H1 (cell line): Measurements from ENCODE around the gene AASDH. TPM values are rescaled to one million over a fixed set of nuclear protein-coding genes. Genes with fewer than 3 reads are reported as not detected.

ENCODE experiments used
- CTCF ChIA-PET: fragments of 300-600 bp; sonication (Branson Sonifier 250); formaldehyde crosslinking; loops from one replicate; lab custom pipeline; 2021; ENCODE audit not compliant: partially characterized antibody; lab: Charles Lee
- POLR2A ChIA-PET: fragments of 300-600 bp; sonication (Branson Sonifier 250); formaldehyde crosslinking; loops from one replicate; lab custom pipeline; 2021; ENCODE audit warnings: inconsistent platforms; ENCODE audit not compliant: partially characterized antibody; lab: Charles Lee
- DNase-seq, 2 experiments: peaks; one replicate each; pipeline versions ENCODE4 v3.0.0 to v3.0.0-alpha.2; 2010 to 2022; ENCODE audit warnings: low spot score in 2 of 2, low read depth in 1 of 2, mixed read lengths in 1 of 2
- FAIRE-seq: peaks from 2 replicates; lab custom pipeline; 2011; peaks lifted over from hg19 to GRCh38; lab: Jason Lieb, UNC
- H2AFZ ChIP-seq: 2 replicates; pipeline ENCODE4 v1.8.1; 2012; ENCODE audit warnings: low read length, inconsistent platforms
- H2AK5ac ChIP-seq: 2 replicates; pipeline ENCODE4 v1.6.1; 2013; ENCODE audit warnings: low read depth, low read length
- H2BK120ac ChIP-seq: replicated peaks from 2 replicates; pipeline ENCODE3; 2013; ENCODE audit warnings: low read depth, low read length, inconsistent platforms
- H2BK12ac ChIP-seq: 2 replicates; pipeline ENCODE4 v1.6.1; 2013; ENCODE audit warnings: low read depth, low read length
- H2BK15ac ChIP-seq: 2 replicates; pipeline ENCODE4 v1.6.1; 2013; ENCODE audit warnings: low read length
- H2BK20ac ChIP-seq: 2 replicates; pipeline ENCODE4 v1.6.1; 2013; ENCODE audit warnings: low read length
- H2BK5ac ChIP-seq: 2 replicates; pipeline ENCODE4 v1.6.1; 2013; ENCODE audit warnings: low read depth, low read length
- H3K14ac ChIP-seq: 2 replicates; pipeline ENCODE4 v1.6.1; 2013; ENCODE audit warnings: inconsistent platforms; ENCODE audit not compliant: insufficient read length
- H3K18ac ChIP-seq: 2 replicates; pipeline ENCODE4 v1.6.1; 2013; ENCODE audit warnings: low read length; ENCODE audit errors: extremely low read depth
- H3K23ac ChIP-seq: 2 replicates; pipeline ENCODE4 v1.6.1; 2013; ENCODE audit warnings: inconsistent platforms; ENCODE audit not compliant: insufficient read length
- H3K23me2 ChIP-seq: 2 replicates; pipeline ENCODE4 v1.6.1; 2013; ENCODE audit warnings: low read depth, low read length
- H3K27ac ChIP-seq: 2 replicates; pipeline ENCODE4 v1.6.1; 2011; ENCODE audit warnings: low read depth, low read length, inconsistent platforms
- H3K27me3 ChIP-seq, 4 experiments: replicated peaks in 1 of 4; 1 replicate in 1 of 4; 2 replicates in 3 of 4; pipeline versions ENCODE4 v1.6.1 to v1.8.1; 2011 to 2013; ENCODE audit warnings: low read length in 3 of 4, mild to moderate bottlenecking in 3 of 4, inconsistent platforms in 2 of 4, mixed read lengths in 2 of 4, moderate library complexity in 1 of 4; ENCODE audit not compliant: control insufficient read depth in 3 of 4, insufficient read depth in 3 of 4; ENCODE audit errors: extremely low read depth in 1 of 4
- H3K36me3 ChIP-seq, 4 experiments: 2 replicates each; pipeline versions ENCODE4 v1.6.1 to v1.8.1; 2011 to 2013; ENCODE audit warnings: mild to moderate bottlenecking in 4 of 4, low read length in 3 of 4, moderate library complexity in 2 of 4, control low read depth in 1 of 4, inconsistent platforms in 1 of 4; ENCODE audit not compliant: insufficient read depth in 4 of 4, control insufficient read depth in 2 of 4
- H3K4ac ChIP-seq: replicated peaks from 2 replicates; pipeline ENCODE3; 2013; ENCODE audit warnings: low read length, low read depth, mixed read lengths, inconsistent platforms; ENCODE audit not compliant: insufficient read length
- H3K4me1 ChIP-seq, 4 experiments: replicated peaks in 1 of 4; 1 replicate in 1 of 4; 2 replicates in 3 of 4; pipeline versions ENCODE4 v1.6.1 to v1.8.1; 2011 to 2013; ENCODE audit warnings: low read length in 3 of 4, inconsistent platforms in 2 of 4, mixed read lengths in 1 of 4; ENCODE audit not compliant: insufficient read depth in 4 of 4, control insufficient read depth in 3 of 4
- H3K4me2 ChIP-seq, 2 experiments: 2 replicates each; pipeline versions ENCODE4 v1.6.1 to v1.8.1; 2011 to 2013; ENCODE audit warnings: low read depth in 2 of 2, low read length in 2 of 2, control low read depth in 1 of 2, inconsistent platforms in 1 of 2, mild to moderate bottlenecking in 1 of 2; ENCODE audit not compliant: insufficient read depth in 1 of 2
- H3K4me3 ChIP-seq, 4 experiments: fragments of 200-600, 300-600 bp in 1 of 4; sonication (generic), shearing (Covaris generic), sonication (Bioruptor Twin) in 1 of 4; 2 replicates each; pipeline versions ENCODE4 v1.5.1 to v1.8.1; 2011 to 2016; ENCODE audit warnings: low read length in 4 of 4, low read depth in 3 of 4, control low read depth in 2 of 4, inconsistent platforms in 2 of 4, mild to moderate bottlenecking in 2 of 4, mixed read lengths in 1 of 4, moderate library complexity in 1 of 4; ENCODE audit not compliant: insufficient read depth in 2 of 4; ENCODE audit errors: extremely low read depth in 1 of 4
- H3K56ac ChIP-seq: replicated peaks from 2 replicates; pipeline ENCODE3; 2013; ENCODE audit warnings: low read depth, mild to moderate bottlenecking, mixed read lengths, low read length, inconsistent platforms; ENCODE audit not compliant: insufficient read length
- H3K79me1 ChIP-seq: 2 replicates; pipeline ENCODE4 v1.6.1; 2013; ENCODE audit warnings: low read depth, low read length, control low read depth
- H3K79me2 ChIP-seq, 2 experiments: 2 replicates each; pipeline versions ENCODE4 v1.6.1 to v1.8.1; 2012 to 2013; ENCODE audit warnings: low read length in 2 of 2, mild to moderate bottlenecking in 2 of 2, inconsistent platforms in 1 of 2; ENCODE audit not compliant: insufficient read depth in 2 of 2, control insufficient read depth in 1 of 2
- H3K9ac ChIP-seq, 4 experiments: replicated peaks in 1 of 4; 1 replicate in 1 of 4; 2 replicates in 3 of 4; pipeline versions ENCODE4 v1.6.1 to v1.8.1; 2011 to 2013; ENCODE audit warnings: low read depth in 3 of 4, low read length in 3 of 4, control low read depth in 2 of 4, mild to moderate bottlenecking in 2 of 4, moderate library complexity in 2 of 4, inconsistent platforms in 1 of 4; ENCODE audit errors: extremely low read depth in 1 of 4
- H3K9me3 ChIP-seq, 2 experiments: 2 replicates each; pipeline versions ENCODE4 v1.6.1 to v1.8.1; 2012 to 2013; ENCODE audit warnings: mild to moderate bottlenecking in 2 of 2, moderate library complexity in 2 of 2, control low read depth in 1 of 2, inconsistent platforms in 1 of 2, low read depth in 1 of 2, low read length in 1 of 2, mixed read lengths in 1 of 2; ENCODE audit not compliant: insufficient read depth in 2 of 2
- H4K20me1 ChIP-seq, 2 experiments: replicated peaks in 1 of 2; 2 replicates each; pipeline versions ENCODE3 to v1.8.1; 2011 to 2013; ENCODE audit warnings: inconsistent platforms in 2 of 2, low read length in 2 of 2, mild to moderate bottlenecking in 1 of 2; ENCODE audit not compliant: insufficient read depth in 2 of 2, control insufficient read depth in 1 of 2
- H4K5ac ChIP-seq: 2 replicates; pipeline ENCODE4 v1.6.1; 2013; ENCODE audit warnings: low read length, low read depth, mixed read lengths, inconsistent platforms; ENCODE audit not compliant: insufficient read length
- H4K8ac ChIP-seq: 2 replicates; pipeline ENCODE4 v1.8.0; 2013; ENCODE audit warnings: mild to moderate bottlenecking, moderate library complexity, low read length, inconsistent platforms; ENCODE audit not compliant: insufficient read depth; ENCODE audit errors: extremely low read depth
- H4K91ac ChIP-seq: replicated peaks from 2 replicates; pipeline ENCODE3; 2013; ENCODE audit warnings: low read length, mixed read lengths, inconsistent platforms; ENCODE audit not compliant: insufficient read length
- CTCF ChIP-seq, 3 experiments: IDR thresholded peaks; 1 replicate in 2 of 3; 2 replicates in 1 of 3; pipeline versions ENCODE4 v1.5.1 to v1.6.1; 2011; ENCODE audit warnings: low read length in 3 of 3, mild to moderate bottlenecking in 3 of 3, inconsistent platforms in 2 of 3, low read depth in 1 of 3, moderate library complexity in 1 of 3; ENCODE audit not compliant: insufficient read depth in 1 of 3; ENCODE audit errors: control extremely low read depth in 1 of 3
- E2F6 ChIP-seq: IDR thresholded peaks from 2 replicates; pipeline ENCODE4 v1.6.1; 2012; ENCODE audit warnings: inconsistent platforms
- MAFK ChIP-seq: IDR thresholded peaks from 2 replicates; pipeline ENCODE4 v1.6.1; 2012; ENCODE audit warnings: low read depth, mild to moderate bottlenecking, improper control_type of control experiment, low read length
- RAD21 ChIP-seq, 2 experiments: IDR thresholded peaks in 1 of 2; conservative IDR thresholded peaks in 1 of 2; 2 replicates each; pipeline ENCODE4 v1.6.1; 2011; ENCODE audit warnings: low read depth in 2 of 2, low read length in 2 of 2, improper control_type of control experiment in 1 of 2, inconsistent platforms in 1 of 2, mild to moderate bottlenecking in 1 of 2, moderate library complexity in 1 of 2
- WGBS, 2 experiments: shearing (Covaris generic) in 1 of 2; methylation state at CpG; one replicate each; pipeline versions ENCODE4 v1.1.6 to v1.1.7; 2013 to 2015; ENCODE audit warnings: low lambda C conversion rate in 2 of 2, mixed read lengths in 2 of 2, inconsistent platforms in 1 of 2, low coverage in 1 of 2, missing lambda C conversion rate in 1 of 2; ENCODE audit not compliant: insufficient replicate concordance in 2 of 2, insufficient coverage in 1 of 2, insufficient read length in 1 of 2; ENCODE audit errors: extremely low coverage in 1 of 2, missing lambda C conversion rate in 1 of 2; 5-methylcytosine and 5-hydroxymethylcytosine counted together
- polyA plus RNA-seq, 7 experiments: library from polyadenylated mRNA; depleted of rRNA in 3 of 7; stranded (reverse) in 5 of 7; unstranded in 2 of 7; fragments of >200 nt in 5 of 7; fragments of 200-250 nt in 2 of 7; gene quantifications; 1 replicate in 5 of 7; 2 replicates in 1 of 7; 4 replicates in 1 of 7; pipeline versions ENCODE4 v1.2.1 to v1.2.3, GENCODE V29; 2011 to 2013; ENCODE audit warnings: missing spikeins in 2 of 7, mixed read lengths in 2 of 7
- total RNA-seq: library from RNA; stranded (reverse); fragmentation: NEBNext Ultra II Directional; extraction: Animal tissue kit (Norgen Biotek cat#: 25700); gene quantifications from 2 replicates; pipeline ENCODE4 v1.2.1, GENCODE V29; 2021

The AASDH gene
- total and polyA plus RNA-seq, 2 of the 8 experiments (the other 6 are each of a cell fraction or from before 2014, with no cell fraction given), result 8.0 to 10.9 TPM

GRCh38 chr4:56301181-56301996 is 85.9 kb downstream of the AASDH start:
- TF ChIP-seq E2F6 (no peak), RAD21 (IDR thresholded peaks at IDR 0.05 in 1 of 2, conservative IDR thresholded peaks at IDR 0.05 in 1 of 2; ENCODE audit: low read depth in 2 of 2, low read length in 2 of 2) (peak; percentile 98 to 99), CTCF (IDR thresholded peaks at IDR 0.05; ENCODE audit: control extremely low read depth in 1 of 3, insufficient read depth in 1 of 3, low read depth in 1 of 3, low read length in 3 of 3) (peak; percentile 88 to 95 (median 89)), MAFK (peak; percentile 36; the same call in 1 of the 2 replicates)
- TF ChIP-seq, all 59 proteins: peak for 3
- no peaks in the 10 kb centered on the region for H4K20me1 ChIP-seq
- H3K14ac ChIP-seq, result no peak overlapping the region
- WGBS, 2 experiments, result 54% methylated on average over 10 of the region's 10 CpGs; no CpG with 5 or more reads in 1 of the 2 experiments
- H3K79me1 ChIP-seq, result no peaks in the 10 kb centered on the region
- no peak overlapping the region for H3K4me3 ChIP-seq
- H3K4ac ChIP-seq, result no peak overlapping the region
- H2BK5ac ChIP-seq, result no peak overlapping the region
- no peak overlapping the region for H2BK12ac ChIP-seq
- no peak overlapping the region for H3K4me2 ChIP-seq
- no peaks in the 10 kb centered on the region for H3K36me3 ChIP-seq
- CTCF ChIA-PET, result interaction anchor here (0.6 to 3.6 kb wide), 11 partner anchors 14 to 1142 kb away, joined by 3 to 20 read pairs (median 3); no protein-coding TSS in a partner anchor
- no peaks in the 10 kb centered on the region for H3K9me3 ChIP-seq
- no peak overlapping the region for H2AK5ac ChIP-seq
- H3K18ac ChIP-seq, result no peak overlapping the region
- POLR2A ChIA-PET, result interaction anchor here (0.6 to 1.1 kb wide), 2 partner anchors 10 to 230 kb away, joined by 4 read pairs; no protein-coding TSS in a partner anchor
- H3K56ac ChIP-seq, result no peak overlapping the region
- H2BK20ac ChIP-seq, result no peak overlapping the region
- H3K79me2 ChIP-seq, result no peaks in the 10 kb centered on the region
- no peak overlapping the region for H4K5ac ChIP-seq
- no peak overlapping the region for H3K23ac ChIP-seq
- H4K91ac ChIP-seq, result no peak overlapping the region
- no peaks in the 10 kb centered on the region for H3K23me2 ChIP-seq
- H2BK15ac ChIP-seq, result no peak overlapping the region
- no peak overlapping the region for H2BK120ac ChIP-seq
- no peak overlapping the region for H4K8ac ChIP-seq
- DNase-seq, result peak; percentile 36 to 76
- no peak overlapping the region for H2AFZ ChIP-seq
- no peaks in the 10 kb centered on the region for H3K27me3 ChIP-seq
- H3K9ac ChIP-seq, result no peak overlapping the region
- H3K27ac ChIP-seq, result no peak overlapping the region
- peaks cover 0 to 5% (median 1%) of the 10 kb centered on the region in 4 experiments; a peak in 2 of 7 replicates for H3K4me1 ChIP-seq
- peak; percentile 94 for FAIRE-seq
